CD4-positive, alpha-beta T cell (primary cell): ENCODE results near the gene KANSL1. TPM values are rescaled to one million over a fixed set of nuclear protein-coding genes. Genes with fewer than 3 reads are reported as not detected.

Source experiments
- ATAC-seq: fragments of 200-7000 bp; cut with Tn5 transposase; one replicate; pipeline ENCODE4 v1.10.0; 2022; ENCODE audit warnings: mild to moderate bottlenecking; ENCODE audit not compliant: poor library complexity
- CTCF ChIA-PET: fragments of 350-600 bp; sonication (Branson Sonifier 250); formaldehyde crosslinking; loops from one replicate; lab custom pipeline; 2021; ENCODE audit warnings: antibody characterized with exemption, inconsistent platforms; lab: Charles Lee
- POLR2A ChIA-PET: fragments of 350-600 bp; sonication (Branson Sonifier 250); formaldehyde crosslinking; loops from one replicate; lab custom pipeline; 2021; ENCODE audit warnings: antibody characterized with exemption, inconsistent platforms; lab: Charles Lee
- DNase-seq, 14 experiments: peaks; one replicate each; pipeline ENCODE4 v3.0.0-alpha.2; 2013 to 2020; ENCODE audit warnings: mixed read lengths in 2 of 14
- H3K27ac ChIP-seq, 2 donors: one replicate each; pipeline versions ENCODE4 v1.5.1 to v1.7.0; 2013; ENCODE audit warnings: low read length in 2 of 2, low read depth in 1 of 2, mild to moderate bottlenecking in 1 of 2
- H3K27me3 ChIP-seq, 2 experiments: 1 replicate in 1 of 2; 2 replicates in 1 of 2; pipeline versions ENCODE4 v1.6.1 to v1.7.0; 2013; ENCODE audit warnings: low read length in 2 of 2, control low read depth in 1 of 2, mild to moderate bottlenecking in 1 of 2, moderate library complexity in 1 of 2; ENCODE audit not compliant: insufficient read depth in 2 of 2, control insufficient read depth in 1 of 2
- H3K36me3 ChIP-seq: one replicate; pipeline ENCODE4 v1.6.1; 2013; ENCODE audit warnings: low read length, control low read depth; ENCODE audit not compliant: insufficient read depth
- H3K4me1 ChIP-seq: one replicate; pipeline ENCODE4 v1.6.1; 2013; ENCODE audit warnings: low read length, control low read depth; ENCODE audit not compliant: insufficient read depth
- H3K4me3 ChIP-seq: one replicate; pipeline ENCODE4 v1.5.1; 2013; ENCODE audit warnings: mild to moderate bottlenecking, low read length, moderate library complexity
- H3K9me3 ChIP-seq, 2 experiments: 1 replicate in 1 of 2; 2 replicates in 1 of 2; pipeline versions ENCODE4 v1.6.1 to v1.7.0; 2013; ENCODE audit warnings: low read length in 2 of 2, mild to moderate bottlenecking in 2 of 2, control low read depth in 1 of 2, moderate library complexity in 1 of 2; ENCODE audit not compliant: control insufficient read depth in 1 of 2, insufficient read depth in 1 of 2
- H3K27ac Mint-ChIP-seq: one replicate; pipeline ENCODE4 v1.8.0; 2020; ENCODE audit warnings: mixed read lengths
- H3K27me3 Mint-ChIP-seq: one replicate; pipeline ENCODE4 v1.8.0; 2021; ENCODE audit warnings: mixed read lengths
- H3K36me3 Mint-ChIP-seq: one replicate; pipeline ENCODE4 v1.8.0; 2021; ENCODE audit warnings: low read depth, mixed read lengths
- H3K4me1 Mint-ChIP-seq: one replicate; pipeline ENCODE4 v1.8.0; 2021; ENCODE audit warnings: low read depth, mixed read lengths
- H3K4me3 Mint-ChIP-seq: one replicate; pipeline ENCODE4 v1.8.0; 2020; ENCODE audit warnings: mild to moderate bottlenecking, mixed read lengths
- H3K9me3 Mint-ChIP-seq: one replicate; pipeline ENCODE4 v1.8.0; 2020; ENCODE audit warnings: mixed read lengths
- CTCF ChIP-seq: fragments of 200-600 bp; IDR thresholded peaks from one replicate; pipeline ENCODE4 v1.8.0; 2022; ENCODE audit warnings: antibody characterized with exemption, mild to moderate bottlenecking
- intact Hi-C, 2 experiments: fragments of 100-400 bp; cut with DNase I in 1 of 2; cut with micrococcal nuclease in 1 of 2; formaldehyde crosslinking; loops; one replicate each; pipeline versions ENCODE4 v1.15.1 to v1.9.0; 2023 to 2025; cut with DNase I, micrococcal nuclease
- total RNA-seq, 174 experiments: library from RNA in 2 of 174; stranded (reverse) in 2 of 174; gene quantifications; one replicate each; pipeline ENCODE4 v1.2.3 and lab custom pipeline; 2021 to 2026

Gene KANSL1
- total RNA-seq, 2 experiments from 2014 or later, result 122 to 125 TPM

- CTCF ChIA-PET, result interaction anchor here (1.3 to 4.4 kb wide), 6 partner anchors 8 to 141 kb away, joined by 3 to 20 read pairs (median 4); partner anchors contain the start of gene KANSL1
- Histone ChIP-seq H3K27me3 (no peaks in the 10 kb centered on the region), H3K4me3 (no peak overlapping the region), H3K27ac (no peak overlapping the region), H3K9me3 (no peaks in the 10 kb centered on the region), H3K36me3 (no peaks in the 10 kb centered on the region), H3K4me1 (peaks cover 56% of the 10 kb centered on the region)
- Mint-ChIP-seq H3K4me1 (peaks cover 94% of the 10 kb centered on the region), H3K4me3 (peak overlapping the region; percentile 53), H3K27ac (peak overlapping the region; percentile 80), H3K27me3 (no peaks in the 10 kb centered on the region), H3K9me3 (no peaks in the 10 kb centered on the region), H3K36me3 (peaks cover 39% of the 10 kb centered on the region)
- no peak for TF ChIP-seq CTCF
- ATAC-seq (no peak), DNase-seq (no peak)
- POLR2A ChIA-PET, result no interaction called here
- intact Hi-C loops, result loop anchor here (2.0 to 5.0 kb wide), 2 partner anchors 14 to 36 kb away; partner anchors contain the start of gene KANSL1 (in 1 of the 2)
Observed at GRCh38 chr17:46178550-46179214, 14.5 kb downstream of the KANSL1 start.

DNA sequence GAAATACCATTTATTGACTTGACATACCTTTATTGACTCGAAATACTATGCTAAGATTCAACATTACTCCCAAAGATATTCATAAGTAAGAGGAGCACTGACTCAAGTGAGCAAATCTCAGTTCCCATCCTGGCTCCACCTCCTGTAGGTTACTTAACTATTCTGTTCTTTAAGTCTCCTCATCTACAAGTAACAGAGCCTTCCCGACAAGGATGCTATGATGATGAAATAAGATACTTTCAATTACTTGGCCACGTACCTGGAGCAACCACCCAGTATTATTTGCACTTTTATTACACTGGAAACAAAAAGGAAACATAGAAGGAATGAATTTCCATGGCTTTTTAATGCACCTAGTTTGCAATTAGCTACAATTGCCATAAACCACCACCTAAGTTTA lies 16.3 kb downstream of the KANSL1 start:
- peaks cover 48% of the 10 kb centered on the region for H3K4me1 ChIP-seq
- H3K36me3 Mint-ChIP-seq, result peaks cover 45% of the 10 kb centered on the region
- DNase-seq (no peak), ATAC-seq (no peak)
- peak overlapping the region; percentile 34 for H3K27ac Mint-ChIP-seq
- H3K36me3 ChIP-seq, result peaks cover 2% of the 10 kb centered on the region
- no peaks in the 10 kb centered on the region for H3K9me3 Mint-ChIP-seq
- peak overlapping the region; percentile 34 for H3K4me3 Mint-ChIP-seq
- H3K27ac ChIP-seq, result no peak overlapping the region
- H3K9me3 ChIP-seq, result no peaks in the 10 kb centered on the region
- H3K4me3 ChIP-seq, result no peak overlapping the region
- H3K4me1 Mint-ChIP-seq, result peaks cover 94% of the 10 kb centered on the region
- H3K27me3 Mint-ChIP-seq, result no peaks in the 10 kb centered on the region
- ChIA-PET CTCF (interaction anchor here (1.4 to 4.4 kb wide), 4 partner anchors 10 to 139 kb away, joined by 3 to 20 read pairs (median 15); partner anchors contain the start of gene KANSL1), POLR2A (no interaction called here)
- no peaks in the 10 kb centered on the region for H3K27me3 ChIP-seq
- intact Hi-C loops, result loop anchor here in 1 of 2 experiments (5.0 kb wide), 1 partner anchor 35 kb away; no protein-coding TSS in a partner anchor
- TF ChIP-seq CTCF, result no peak

DNA sequence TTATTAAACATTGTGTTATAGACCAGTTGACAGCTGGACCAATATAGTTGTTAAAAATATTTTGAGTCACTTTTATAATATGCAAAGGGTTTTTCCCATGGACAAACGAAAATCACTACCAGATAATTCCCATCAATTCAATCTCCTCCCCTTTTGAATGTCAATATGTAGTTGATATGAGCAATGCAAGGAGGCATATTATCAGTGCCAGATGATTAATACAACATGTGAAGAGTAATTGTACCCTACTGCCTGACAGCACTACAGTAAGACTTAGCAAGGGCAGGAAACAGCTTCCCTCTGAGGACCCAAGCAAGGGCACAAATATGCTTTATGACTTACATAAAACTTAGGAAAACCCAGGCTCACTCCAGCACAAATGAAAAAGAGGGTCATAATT lies 17.3 kb downstream of the KANSL1 start:
- Histone ChIP-seq H3K27me3 (no peaks in the 10 kb centered on the region), H3K9me3 (no peaks in the 10 kb centered on the region), H3K36me3 (peaks cover 13% of the 10 kb centered on the region), H3K4me3 (no peak overlapping the region), H3K4me1 (peaks cover 51% of the 10 kb centered on the region), H3K27ac (no peak overlapping the region)
- Mint-ChIP-seq H3K4me3 (peak overlapping the region; percentile 2), H3K9me3 (no peaks in the 10 kb centered on the region), H3K27me3 (no peaks in the 10 kb centered on the region), H3K27ac (no peak overlapping the region), H3K4me1 (peaks cover 94% of the 10 kb centered on the region), H3K36me3 (peaks cover 53% of the 10 kb centered on the region)
- no peak for TF ChIP-seq CTCF
- ChIA-PET POLR2A (no interaction called here), CTCF (interaction anchor here (0.6 to 5.2 kb wide), 4 partner anchors 11 to 132 kb away, joined by 3 to 25 read pairs (median 10); partner anchors contain the start of gene KANSL1)
- intact Hi-C loops, result loop anchor here in 1 of 2 experiments (5.0 kb wide), 1 partner anchor 34 kb away; no protein-coding TSS in a partner anchor
- DNase-seq, result no peak
- no peak for ATAC-seq
